Left renal cortex interstitium (tissue), 4 donors: Measurements from ENCODE around the gene MORN1. TPM values are rescaled to one million over a fixed set of nuclear protein-coding genes. Genes with fewer than 3 reads are reported as not detected.

ENCODE experiments used
- DNase-seq, 4 donors: peaks; one replicate each; pipeline ENCODE4 v3.0.0-alpha.2; 2013; ENCODE audit warnings: low read depth in 4 of 4, low spot score in 2 of 4, missing footprints in 1 of 4
- polyA plus RNA-seq, 4 donors: library from polyadenylated mRNA; unstranded; fragments of 120-200 nt; gene quantifications; one replicate each; pipeline ENCODE4 v1.2.1, GENCODE V29; 2013; ENCODE audit not compliant: insufficient read length in 4 of 4

Gene MORN1
- polyA plus RNA-seq, 4 donors = 9.3 to 21.2 (median 16.6) TPM

- DNase-seq = no peak
These were observed 15.2 kb upstream of the MORN1 start for GRCh38 chr1:2406451-2407041.

DNA sequence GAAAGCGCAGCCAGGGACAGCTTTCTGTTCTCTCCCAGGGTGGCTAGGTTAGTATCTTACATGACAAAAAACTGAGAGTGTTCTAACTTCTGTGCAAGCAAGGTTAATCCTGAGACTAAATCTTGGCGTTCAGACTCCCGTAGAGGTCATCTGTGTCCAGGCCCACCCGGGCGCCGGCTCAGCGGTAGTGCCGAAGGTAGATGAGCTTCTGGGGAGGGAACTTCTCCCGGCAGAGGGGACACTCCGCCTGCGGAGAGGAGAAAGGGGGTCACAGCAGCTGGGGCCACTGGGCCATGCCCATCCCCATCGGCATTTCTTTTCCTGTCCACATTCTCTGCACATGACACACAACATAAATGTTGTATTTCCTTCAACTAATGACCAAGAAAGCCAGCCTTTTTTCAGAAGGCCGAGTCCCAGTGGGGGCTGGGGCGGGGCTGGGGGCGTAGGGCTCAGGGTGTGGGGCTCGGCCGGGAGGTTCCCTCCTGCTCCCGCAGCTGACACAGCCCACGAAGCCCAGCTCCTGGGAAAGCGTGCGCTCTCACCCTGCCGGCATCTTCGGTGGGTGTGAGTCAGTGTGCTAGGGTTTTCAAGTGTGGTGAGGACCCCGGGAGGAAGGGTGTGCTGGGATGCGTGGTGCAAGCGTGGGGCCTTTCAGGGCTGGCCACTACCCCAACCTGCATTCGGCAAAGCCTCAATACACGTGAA lies 14.4 kb upstream of the MORN1 start:
- DNase-seq = no peak

GRCh38 chr1:2404890-2405511 lies 13.6 kb upstream of the MORN1 start:
- no peak for DNase-seq

GRCh38 chr1:2404142-2404889 lies 13.0 kb upstream of the MORN1 start:
- no peak for DNase-seq

DNA sequence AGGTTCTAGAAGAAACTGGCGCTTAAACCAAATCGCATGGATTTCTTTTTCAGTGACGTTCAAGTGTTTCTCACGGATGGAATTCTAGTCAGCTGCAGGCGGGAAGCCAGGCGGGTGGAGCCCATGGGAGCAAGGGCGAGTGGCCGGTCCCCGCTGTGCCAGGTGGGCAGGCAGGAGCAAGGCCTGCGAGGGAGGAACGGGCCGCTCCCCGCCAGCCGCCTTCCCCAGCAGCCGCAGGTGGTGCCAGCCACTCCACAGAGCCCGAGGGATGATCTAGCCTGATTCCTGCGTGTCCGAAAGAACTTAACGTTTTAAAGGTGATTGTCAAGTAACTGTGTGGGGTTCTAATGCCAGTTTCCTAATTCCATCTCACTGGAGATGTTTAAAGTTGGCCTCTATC lies 11.9 kb upstream of the MORN1 start:
- no peak for DNase-seq

DNA sequence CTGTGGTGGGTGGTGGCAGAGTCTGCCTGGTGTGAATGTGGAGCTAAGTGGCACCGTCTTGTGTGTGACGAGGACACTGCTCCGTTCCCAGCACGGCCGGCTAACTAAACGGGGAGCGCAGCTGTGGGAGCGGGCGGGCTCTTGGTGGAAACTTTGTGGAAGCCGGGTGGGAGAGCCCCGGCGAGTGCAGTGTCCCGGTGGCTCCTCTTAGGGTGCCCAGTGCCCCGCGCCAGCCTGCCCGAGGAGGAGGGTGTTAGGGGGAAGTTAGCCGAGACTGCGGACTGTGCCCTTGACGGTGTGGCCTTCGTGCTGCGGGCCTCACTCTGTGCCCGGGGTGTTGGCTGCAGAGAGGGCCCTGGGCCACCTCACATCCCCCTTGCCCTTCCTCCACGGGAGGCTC lies 11.1 kb upstream of the MORN1 start:
- no peak for DNase-seq

DNA sequence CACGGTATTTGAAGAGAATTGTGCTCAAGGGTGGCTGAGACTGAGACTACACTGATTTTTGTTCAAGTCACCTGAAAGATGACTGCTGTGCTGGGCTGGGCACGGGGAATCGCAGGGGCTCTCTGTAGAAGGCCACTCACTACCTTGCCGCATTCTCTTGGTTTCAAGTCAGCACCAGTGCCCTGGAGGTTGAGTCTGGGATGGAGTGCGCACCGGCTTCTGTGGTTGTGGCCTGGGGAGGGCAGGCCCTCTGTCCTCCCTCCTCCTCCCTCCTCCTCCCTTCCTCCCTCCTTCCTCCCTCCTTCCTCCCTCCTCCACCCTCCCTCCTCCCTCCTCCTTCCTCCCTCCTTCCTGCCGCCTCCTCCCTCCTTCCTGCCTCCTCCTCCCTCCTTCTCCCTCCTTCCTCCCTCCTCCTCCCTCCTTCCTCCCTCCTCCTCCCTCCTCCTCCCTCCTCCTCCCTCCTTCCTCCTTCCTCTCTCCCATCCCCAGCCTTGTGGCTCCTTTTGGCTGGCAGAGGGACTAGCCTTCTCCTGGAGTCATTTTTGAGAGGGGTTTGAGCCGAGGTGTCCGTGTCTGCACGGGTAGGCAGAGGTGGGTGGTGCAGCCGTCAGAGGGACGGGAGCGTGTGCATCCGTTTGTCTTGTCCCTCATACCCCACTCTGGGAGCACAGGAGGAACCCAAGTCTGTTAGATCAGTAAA lies 9.7 kb upstream of the MORN1 start:
- DNase-seq = no peak

DNA sequence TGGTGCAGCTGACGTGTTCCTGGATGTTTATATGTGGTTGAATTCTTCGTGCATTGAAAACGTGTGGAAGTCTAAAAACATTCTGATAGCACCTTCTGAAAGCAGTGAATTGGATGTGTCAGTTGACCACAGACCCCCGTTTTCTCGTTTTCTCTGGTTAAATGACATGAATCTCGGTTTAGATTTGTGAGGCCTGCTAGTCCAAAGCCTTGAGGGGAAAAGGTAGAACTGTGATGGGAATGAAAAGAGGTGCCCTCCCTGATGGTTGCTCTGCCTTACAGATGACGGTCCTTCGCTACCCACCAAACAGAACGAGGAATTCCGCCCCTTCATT lies 9.2 kb upstream of the MORN1 start:
- DNase-seq = no peak

GRCh38 chr1:2399890-2400575 lies 8.7 kb upstream of the MORN1 start:
- DNase-seq = no peak

- no peak for DNase-seq
These were observed 7.5 kb upstream of the MORN1 start for GRCh38 chr1:2398871-2399270.

DNA sequence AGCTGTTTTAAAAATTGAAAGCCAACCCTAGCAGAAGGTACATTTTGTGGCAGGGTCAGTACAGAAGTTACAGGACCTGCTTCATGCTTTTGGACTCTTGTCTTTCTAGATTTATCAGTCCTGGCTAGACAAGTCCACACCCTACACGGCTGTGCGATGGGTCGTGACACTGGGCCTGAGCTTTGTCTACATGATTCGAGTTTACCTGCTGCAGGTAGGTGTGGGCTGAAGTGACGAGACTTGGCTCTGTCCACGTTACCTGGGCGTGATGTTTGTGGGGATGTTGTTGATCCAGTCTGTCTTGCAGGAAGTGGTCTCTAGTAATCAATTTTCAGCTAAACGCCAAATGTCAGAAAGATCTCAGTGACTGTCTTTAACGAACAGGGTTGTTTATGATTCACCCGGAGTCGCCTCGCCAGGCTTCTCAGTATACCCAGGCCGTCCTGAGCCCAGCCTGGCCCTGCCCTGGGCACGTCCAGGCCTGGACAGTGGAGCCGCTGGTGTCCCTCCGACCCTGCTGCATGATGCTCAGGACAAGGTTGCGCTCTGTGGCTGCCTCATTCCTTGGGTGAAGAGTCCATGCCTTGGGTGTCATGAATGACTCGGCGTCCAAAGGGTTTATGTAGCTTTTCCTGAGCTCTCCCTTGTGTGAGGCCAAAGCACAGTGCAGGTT lies 5.8 kb upstream of the MORN1 start:
- no peak for DNase-seq

DNA sequence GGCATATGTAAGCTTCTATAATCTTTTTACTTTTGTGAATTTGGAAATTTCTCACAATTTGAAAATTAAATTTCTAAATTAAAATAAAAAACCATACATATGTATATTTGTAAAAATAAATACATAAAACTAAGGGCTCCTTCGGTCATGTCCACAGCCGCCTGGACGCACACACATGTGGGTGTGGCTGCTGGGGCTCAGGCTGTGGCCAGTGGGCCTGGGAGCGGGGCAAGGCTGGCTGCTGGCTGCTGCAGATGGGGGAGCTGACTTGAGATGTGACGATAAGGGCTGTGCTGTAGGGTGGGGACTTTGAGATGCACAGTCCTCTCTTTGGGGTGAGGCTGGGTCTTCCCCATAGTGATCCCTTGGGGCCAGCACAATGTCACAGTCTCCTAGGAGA lies 5.1 kb upstream of the MORN1 start:
- DNase-seq = no peak

DNA sequence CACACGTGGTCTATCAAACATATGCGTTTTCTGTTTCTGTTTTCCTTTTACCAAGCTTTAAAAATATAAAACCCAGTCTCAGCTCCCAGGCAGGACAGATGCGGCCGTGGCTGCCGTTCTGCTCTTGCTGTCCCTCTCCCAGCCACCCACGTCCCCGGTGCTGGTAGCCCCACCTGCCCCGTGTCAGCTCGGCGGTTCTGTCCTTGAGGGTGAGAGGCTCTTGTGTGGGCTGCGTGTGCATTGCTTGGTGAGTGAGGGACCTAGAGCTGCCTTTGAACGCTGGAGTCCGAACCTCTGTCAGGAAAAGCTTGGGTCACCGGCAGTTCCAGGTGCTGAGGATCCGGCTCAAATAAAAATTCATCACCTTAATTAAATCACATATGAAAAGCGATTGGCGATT lies 4.7 kb upstream of the MORN1 start:
- DNase-seq = no peak

GRCh38 chr1:2395245-2395644 lies 3.9 kb upstream of the MORN1 start:
- no peak for DNase-seq

DNA sequence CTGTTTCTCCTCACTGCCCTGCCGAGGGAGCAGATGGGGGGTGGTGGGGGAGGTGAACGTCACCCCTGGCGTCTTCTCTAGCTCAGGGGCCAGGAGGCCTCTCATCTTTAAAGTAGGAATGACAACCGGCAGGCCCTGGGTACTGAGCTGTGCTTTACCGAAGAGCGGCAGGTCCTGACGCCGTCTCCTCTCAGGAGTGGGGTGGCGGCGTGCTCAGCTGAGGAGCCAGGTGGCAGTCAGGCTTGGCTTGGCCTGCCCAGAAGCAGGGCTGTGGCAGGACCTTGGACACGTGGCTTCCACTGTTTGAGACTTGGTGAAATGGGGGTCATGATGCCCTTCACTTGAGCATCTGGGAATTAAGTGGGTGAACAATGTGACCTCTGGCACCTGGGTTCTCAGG lies 3.4 kb upstream of the MORN1 start:
- no peak for DNase-seq

GRCh38 chr1:2394220-2394619 lies 2.9 kb upstream of the MORN1 start:
- no peak for DNase-seq

DNA sequence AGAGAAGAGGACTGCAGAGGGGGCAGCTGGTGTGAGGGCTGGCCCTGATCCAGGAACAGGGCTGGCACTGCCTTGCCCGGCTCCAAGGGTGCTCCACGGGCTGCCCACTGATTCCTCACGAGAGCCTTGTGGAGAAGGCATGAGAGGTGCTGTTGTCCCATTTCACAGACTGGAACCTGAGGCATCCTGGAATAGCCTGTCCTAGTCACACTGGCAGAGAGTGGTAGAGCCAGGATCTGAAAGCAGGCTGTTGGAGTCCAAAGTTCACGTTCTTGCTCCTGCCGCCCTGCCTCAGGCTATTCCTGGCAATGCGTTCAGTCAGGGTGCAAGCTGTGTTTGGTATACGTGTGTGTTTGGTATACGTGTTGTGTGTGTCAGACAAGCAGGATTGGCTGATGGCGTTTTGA lies 2.1 kb upstream of the MORN1 start:
- DNase-seq = no peak

DNA sequence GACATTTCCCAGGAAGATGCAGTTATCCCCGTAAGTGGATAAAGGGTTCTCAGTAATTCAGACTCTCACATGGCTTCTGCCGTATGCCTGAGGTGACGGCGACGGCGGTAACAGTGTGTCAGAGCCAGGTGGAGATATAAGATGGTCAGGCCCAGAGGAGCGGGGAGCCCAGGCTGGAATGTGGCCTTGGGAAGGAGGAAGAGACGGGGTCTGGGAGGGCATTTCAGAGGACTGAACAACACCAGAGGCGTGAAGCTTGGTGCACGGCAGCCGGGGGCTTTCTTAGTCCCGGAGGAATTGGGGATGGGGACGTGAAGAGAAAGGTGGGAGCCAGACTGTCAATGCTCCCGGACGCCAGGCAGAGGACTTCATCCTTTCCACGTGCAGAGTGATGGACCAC lies 1.3 kb upstream of the MORN1 start:
- no peak for DNase-seq

DNA sequence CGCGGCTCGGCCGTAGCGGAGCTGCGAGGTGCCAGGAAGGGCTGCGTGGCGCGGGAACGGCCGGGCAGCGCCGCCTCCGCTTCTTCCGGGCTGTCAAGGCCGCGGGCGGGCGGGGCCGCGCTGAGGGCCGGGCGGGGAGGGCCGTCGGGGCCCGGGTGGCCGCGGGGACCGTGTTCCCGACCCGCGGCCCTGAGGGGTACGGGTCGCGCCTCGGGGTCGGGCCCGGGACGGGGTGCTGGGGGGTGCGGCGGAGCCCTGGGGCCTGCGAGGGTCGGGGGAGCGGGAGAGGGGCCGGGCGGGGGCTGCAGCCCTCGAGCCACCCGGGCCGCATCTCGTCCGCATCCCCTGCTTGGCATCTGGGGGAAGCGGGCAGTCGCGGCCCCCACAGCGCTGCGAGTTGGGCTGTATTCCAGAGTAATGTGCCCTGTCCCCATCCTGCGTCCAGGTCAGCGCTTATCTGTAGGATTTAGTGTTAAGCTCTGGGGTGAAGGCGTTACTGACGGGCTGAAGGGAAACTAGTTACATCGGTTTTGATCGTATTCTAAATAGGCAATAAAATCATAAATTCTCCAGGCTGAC lies 666 bp upstream of the MORN1 start:
- no peak for DNase-seq

DNA sequence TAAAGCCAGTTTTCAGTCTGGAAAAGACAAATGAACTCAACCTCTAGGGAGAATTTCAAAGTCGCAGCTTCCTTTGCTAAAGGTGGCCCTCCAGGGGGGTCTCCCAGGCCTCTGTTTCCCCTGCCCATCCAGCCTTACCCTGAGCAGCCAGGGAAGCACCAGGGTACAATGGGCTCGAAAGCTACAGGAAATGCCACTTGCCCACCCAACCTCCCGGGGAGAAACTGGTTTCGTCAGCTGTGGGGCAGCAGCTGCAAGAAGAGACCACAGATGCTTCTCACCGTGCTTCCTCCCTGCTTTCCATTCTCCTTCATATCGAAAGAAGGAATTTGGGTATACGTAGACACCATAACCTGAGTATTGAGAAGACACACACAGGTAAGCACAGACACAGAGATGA lies 1.7 kb downstream of the MORN1 start:
- DNase-seq = no peak
